HepG2 (cell line): ENCODE data around the gene C6orf62. TPM values are rescaled to one million over a fixed set of nuclear protein-coding genes. Genes with fewer than 3 reads are reported as not detected.

Experiments used
- EHMT2 ChIP-seq: fragments of 200-600 bp; sonication (generic); IDR thresholded peaks from 2 replicates; pipeline ENCODE4 v1.7.0; 2017; ENCODE audit warnings: antibody characterized with exemption, low read depth, low read length, borderline replicate concordance
- HHEX ChIP-seq: IDR thresholded peaks from 2 replicates; pipeline ENCODE4 v1.6.1; 2016; ENCODE audit warnings: control low read depth
- ISL2 ChIP-seq: sonication (generic); formaldehyde crosslinking; IDR thresholded peaks from 2 replicates; pipeline ENCODE4 v1.5.0; 2020; ENCODE audit warnings: missing genetic modification reagents
- JARID2 ChIP-seq: sonication (generic); formaldehyde crosslinking; IDR thresholded peaks from 2 replicates; pipeline ENCODE4 v1.8.1; 2023; ENCODE audit warnings: missing genetic modification reagents, inconsistent platforms; ENCODE audit not compliant: insufficient replicate concordance
- KDM5B ChIP-seq: sonication (generic); formaldehyde crosslinking; IDR thresholded peaks from 2 replicates; pipeline ENCODE4 v1.4.0; 2020; ENCODE audit warnings: missing genetic modification reagents, mild to moderate bottlenecking, borderline replicate concordance
- MAFK ChIP-seq, 2 experiments: IDR thresholded peaks in 1 of 2; conservative IDR thresholded peaks in 1 of 2; 2 replicates each; pipeline ENCODE4 v1.6.1; 2011; ENCODE audit warnings: improper control_type of control experiment in 2 of 2, low read length in 2 of 2
- MBD4 ChIP-seq: IDR thresholded peaks from 2 replicates; pipeline ENCODE4 v1.6.1; 2012; ENCODE audit warnings: low read length, inconsistent platforms, borderline replicate concordance
- MBNL3 ChIP-seq: fragments of 250-450 bp; sonication (Bioruptor Pico); conservative IDR thresholded peaks from 2 replicates; pipeline ENCODE4 v1.8.0; 2022; ENCODE audit warnings: mild to moderate bottlenecking, inconsistent platforms
- NR2C2 ChIP-seq: sonication (generic); formaldehyde crosslinking; IDR thresholded peaks from 2 replicates; pipeline ENCODE4 v1.4.0; 2020; ENCODE audit warnings: missing genetic modification reagents, mild to moderate bottlenecking, moderate library complexity, borderline replicate concordance
- PPARG ChIP-seq: conservative IDR thresholded peaks from 2 replicates; pipeline ENCODE4 v1.6.1; 2016; ENCODE audit warnings: missing biosample characterization, missing genetic modification reagents
- RFX5 ChIP-seq: IDR thresholded peaks from 2 replicates; pipeline ENCODE4 v1.6.1; 2011; ENCODE audit warnings: low read depth, low read length, improper control_type of control experiment
- SOX6 ChIP-seq, 2 experiments: fragments of 450-650 bp in 1 of 2; sonication (generic) in 1 of 2; formaldehyde crosslinking in 1 of 2; IDR thresholded peaks; 2 replicates each; pipeline versions ENCODE4 v1.4.0 to v1.6.1; 2017 to 2020; ENCODE audit warnings: antibody characterized with exemption in 1 of 2, mild to moderate bottlenecking in 1 of 2, missing genetic modification reagents in 1 of 2
- TBL1XR1 ChIP-seq: fragments of 150-350 bp; IDR thresholded peaks from 2 replicates; pipeline ENCODE4 v1.6.1; 2014; ENCODE audit warnings: borderline replicate concordance, low read length; ENCODE audit not compliant: partially characterized antibody
- ZNF33B ChIP-seq: sonication (generic); formaldehyde crosslinking; IDR thresholded peaks from 2 replicates; pipeline ENCODE4 v1.5.1; 2020; ENCODE audit warnings: mild to moderate bottlenecking, missing genetic modification reagents
- ZNF431 ChIP-seq: sonication (generic); formaldehyde crosslinking; IDR thresholded peaks from 2 replicates; pipeline ENCODE4 v1.9.0; 2022; ENCODE audit warnings: missing genetic modification reagents, low read depth, mild to moderate bottlenecking, borderline replicate concordance
- ZNF44 ChIP-seq: sonication (generic); formaldehyde crosslinking; IDR thresholded peaks from 2 replicates; pipeline ENCODE4 v1.5.1; 2020; ENCODE audit warnings: mild to moderate bottlenecking, missing genetic modification reagents
- ZNF790 ChIP-seq: sonication (generic); formaldehyde crosslinking; IDR thresholded peaks from 2 replicates; pipeline ENCODE4 v1.8.0; 2022; ENCODE audit warnings: missing genetic modification reagents, mild to moderate bottlenecking, borderline replicate concordance
- ZSCAN25 ChIP-seq: sonication (generic); formaldehyde crosslinking; IDR thresholded peaks from 2 replicates; pipeline ENCODE4 v1.8.0; 2022; ENCODE audit warnings: mild to moderate bottlenecking, missing genetic modification reagents
- polyA plus RNA-seq, 8 experiments: library from polyadenylated mRNA; depleted of rRNA in 3 of 8; stranded (reverse) in 7 of 8; unstranded in 1 of 8; fragments of >200 nt; fragmentation: Illumina TruSeq in 4 of 8; extraction: Trizol in 4 of 8; gene quantifications; 2 replicates each; pipeline versions ENCODE4 v1.2.1 to v1.2.3, GENCODE V29; 2011 to 2016; ENCODE audit warnings: low read depth in 4 of 8, missing spikeins in 1 of 8, mixed read lengths in 1 of 8; ENCODE audit not compliant: insufficient read depth in 1 of 8
- total RNA-seq, 5 experiments: library from RNA; depleted of rRNA; stranded (reverse); fragments of >200 nt; fragmentation: Illumina TruSeq; extraction: Trizol; gene quantifications; 2 replicates each; pipeline ENCODE4 v1.2.3, GENCODE V29; 2016; ENCODE audit warnings: low read depth in 1 of 5
- TF ChIP-seq, protein P1 (sequence below): sonication (generic); formaldehyde crosslinking; IDR thresholded peaks from 2 replicates; pipeline ENCODE4 v1.4.0; 2020; ENCODE audit warnings: mild to moderate bottlenecking, missing genetic modification reagents
- TF ChIP-seq, protein P2 (sequence below): IDR thresholded peaks from 2 replicates; pipeline ENCODE4 v1.6.1; 2016

The C6orf62 gene
- total and polyA plus RNA-seq, 2 of the 13 experiments (the other 11 are each of a cell fraction or from before 2014, with no cell fraction given) = 54.8 to 90.4 TPM

DNA sequence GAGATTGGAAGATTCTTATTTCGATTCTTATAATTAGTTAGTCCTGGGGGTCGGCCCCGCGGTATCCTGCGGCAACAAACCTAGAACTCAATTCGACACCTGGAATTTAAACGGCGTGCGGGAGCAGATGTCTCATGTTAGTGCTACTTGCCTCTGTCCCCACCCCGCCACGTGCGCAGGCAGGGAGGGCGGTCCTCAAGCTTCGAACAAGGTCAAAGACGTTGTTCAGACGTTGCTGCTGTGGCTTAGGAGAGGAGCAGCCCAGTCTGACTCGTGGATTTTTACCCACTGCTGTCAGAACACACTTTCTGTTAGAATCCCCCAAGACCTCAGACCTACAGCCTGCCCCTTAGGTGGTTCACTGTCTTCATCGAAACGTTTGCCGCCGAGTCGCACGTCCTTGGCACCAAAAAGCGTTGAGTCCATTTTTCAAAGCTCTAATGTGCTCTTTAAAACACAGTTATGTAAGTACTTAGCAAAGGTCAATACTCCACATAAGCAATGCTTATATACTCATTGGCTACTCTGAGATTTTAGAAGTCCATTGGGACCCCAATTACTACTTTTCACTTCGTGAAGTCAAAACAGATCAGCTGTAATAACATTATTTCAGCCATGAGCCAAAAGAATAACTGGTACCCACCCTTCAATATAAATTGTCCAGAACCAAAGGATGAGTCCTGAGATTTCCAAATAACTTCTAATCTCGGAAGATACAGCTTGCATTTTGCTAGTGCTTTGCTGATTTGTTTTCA is 2.7 kb upstream of the C6orf62 start (continued):
- TF ChIP-seq, protein P1, sequence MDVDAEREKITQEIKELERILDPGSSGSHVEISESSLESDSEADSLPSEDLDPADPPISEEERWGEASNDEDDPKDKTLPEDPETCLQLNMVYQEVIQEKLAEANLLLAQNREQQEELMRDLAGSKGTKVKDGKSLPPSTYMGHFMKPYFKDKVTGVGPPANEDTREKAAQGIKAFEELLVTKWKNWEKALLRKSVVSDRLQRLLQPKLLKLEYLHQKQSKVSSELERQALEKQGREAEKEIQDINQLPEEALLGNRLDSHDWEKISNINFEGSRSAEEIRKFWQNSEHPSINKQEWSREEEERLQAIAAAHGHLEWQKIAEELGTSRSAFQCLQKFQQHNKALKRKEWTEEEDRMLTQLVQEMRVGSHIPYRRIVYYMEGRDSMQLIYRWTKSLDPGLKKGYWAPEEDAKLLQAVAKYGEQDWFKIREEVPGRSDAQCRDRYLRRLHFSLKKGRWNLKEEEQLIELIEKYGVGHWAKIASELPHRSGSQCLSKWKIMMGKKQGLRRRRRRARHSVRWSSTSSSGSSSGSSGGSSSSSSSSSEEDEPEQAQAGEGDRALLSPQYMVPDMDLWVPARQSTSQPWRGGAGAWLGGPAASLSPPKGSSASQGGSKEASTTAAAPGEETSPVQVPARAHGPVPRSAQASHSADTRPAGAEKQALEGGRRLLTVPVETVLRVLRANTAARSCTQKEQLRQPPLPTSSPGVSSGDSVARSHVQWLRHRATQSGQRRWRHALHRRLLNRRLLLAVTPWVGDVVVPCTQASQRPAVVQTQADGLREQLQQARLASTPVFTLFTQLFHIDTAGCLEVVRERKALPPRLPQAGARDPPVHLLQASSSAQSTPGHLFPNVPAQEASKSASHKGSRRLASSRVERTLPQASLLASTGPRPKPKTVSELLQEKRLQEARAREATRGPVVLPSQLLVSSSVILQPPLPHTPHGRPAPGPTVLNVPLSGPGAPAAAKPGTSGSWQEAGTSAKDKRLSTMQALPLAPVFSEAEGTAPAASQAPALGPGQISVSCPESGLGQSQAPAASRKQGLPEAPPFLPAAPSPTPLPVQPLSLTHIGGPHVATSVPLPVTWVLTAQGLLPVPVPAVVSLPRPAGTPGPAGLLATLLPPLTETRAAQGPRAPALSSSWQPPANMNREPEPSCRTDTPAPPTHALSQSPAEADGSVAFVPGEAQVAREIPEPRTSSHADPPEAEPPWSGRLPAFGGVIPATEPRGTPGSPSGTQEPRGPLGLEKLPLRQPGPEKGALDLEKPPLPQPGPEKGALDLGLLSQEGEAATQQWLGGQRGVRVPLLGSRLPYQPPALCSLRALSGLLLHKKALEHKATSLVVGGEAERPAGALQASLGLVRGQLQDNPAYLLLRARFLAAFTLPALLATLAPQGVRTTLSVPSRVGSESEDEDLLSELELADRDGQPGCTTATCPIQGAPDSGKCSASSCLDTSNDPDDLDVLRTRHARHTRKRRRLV (CRISPR knock-in tag) = peak; percentile 74; the same call in 1 of the 2 replicates
- TF ChIP-seq TBL1XR1 (peak; percentile 67), ZNF44 (CRISPR knock-in tag) (peak; percentile 19; the same call in 1 of the 2 replicates), ZNF431 (CRISPR knock-in tag) (peak; percentile 97), MAFK (conservative IDR thresholded peaks at IDR 0.05 in 1 of 2, IDR thresholded peaks at IDR 0.05 in 1 of 2; ENCODE audit: low read length in 2 of 2) (no peak; a peak in 1 of 4 replicates), NR2C2 (CRISPR knock-in tag) (peak; percentile 72), ZNF33B (CRISPR knock-in tag) (0 out of 2 replicates have a peak, but pooled peaks have one; percentile 33), ZSCAN25 (peak; percentile 79), PPARG (CRISPR knock-in tag) (peak; percentile 32; the same call in 1 of the 2 replicates), ZNF790 (CRISPR knock-in tag) (no peak), MBNL3 (CRISPR knock-in tag) (no peak), ISL2 (CRISPR knock-in tag) (peak; percentile 59; the same call in 1 of the 2 replicates), MBD4 (no peak), RFX5 (no peak), JARID2 (CRISPR knock-in tag) (peak; percentile 53), SOX6 (IDR thresholded peaks at IDR 0.05) (no peak), SOX6 (CRISPR knock-in tag; IDR thresholded peaks at IDR 0.05) (peak; percentile 78), HHEX (CRISPR knock-in tag) (no peak; the same call in none of the 2 replicates), EHMT2 (no peak), KDM5B (peak; percentile 96; the same call in 1 of the 2 replicates)
- TF ChIP-seq, protein P2, sequence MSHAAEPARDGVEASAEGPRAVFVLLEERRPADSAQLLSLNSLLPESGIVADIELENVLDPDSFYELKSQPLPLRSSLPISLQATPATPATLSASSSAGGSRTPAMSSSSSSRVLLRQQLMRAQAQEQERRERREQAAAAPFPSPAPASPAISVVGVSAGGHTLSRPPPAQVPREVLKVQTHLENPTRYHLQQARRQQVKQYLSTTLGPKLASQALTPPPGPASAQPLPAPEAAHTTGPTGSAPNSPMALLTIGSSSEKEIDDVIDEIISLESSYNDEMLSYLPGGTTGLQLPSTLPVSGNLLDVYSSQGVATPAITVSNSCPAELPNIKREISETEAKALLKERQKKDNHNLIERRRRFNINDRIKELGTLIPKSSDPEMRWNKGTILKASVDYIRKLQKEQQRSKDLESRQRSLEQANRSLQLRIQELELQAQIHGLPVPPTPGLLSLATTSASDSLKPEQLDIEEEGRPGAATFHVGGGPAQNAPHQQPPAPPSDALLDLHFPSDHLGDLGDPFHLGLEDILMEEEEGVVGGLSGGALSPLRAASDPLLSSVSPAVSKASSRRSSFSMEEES (CRISPR knock-in tag) = peak; percentile 87
